Ishikawa (cell line): ENCODE results near the gene DKC1.

Source experiments
- CEBPB ChIP-seq: IDR thresholded peaks from 2 replicates; pipeline ENCODE4 v1.6.1; 2012
- CREB1 ChIP-seq: IDR thresholded peaks from 2 replicates; pipeline ENCODE4 v1.6.1; 2012; ENCODE audit warnings: low read depth
- EGR1 ChIP-seq: IDR thresholded peaks from 2 replicates; pipeline ENCODE4 v1.6.1; 2012
- EP300 ChIP-seq: IDR thresholded peaks from 2 replicates; pipeline ENCODE4 v1.6.1; 2012; ENCODE audit warnings: borderline replicate concordance
- FOXM1 ChIP-seq: IDR thresholded peaks from 2 replicates; pipeline ENCODE4 v1.6.1; 2012; ENCODE audit warnings: low read depth, borderline replicate concordance
- MAX ChIP-seq: IDR thresholded peaks from 2 replicates; pipeline ENCODE4 v1.6.1; 2012
- NFIC ChIP-seq: IDR thresholded peaks from 2 replicates; pipeline ENCODE4 v1.6.1; 2012
- RAD21 ChIP-seq: IDR thresholded peaks from 2 replicates; pipeline ENCODE4 v1.6.1; 2012; ENCODE audit warnings: low read depth
- REST ChIP-seq: IDR thresholded peaks from 2 replicates; pipeline ENCODE4 v1.6.1; 2012; ENCODE audit warnings: low read depth, mild to moderate bottlenecking
- TAF1 ChIP-seq: IDR thresholded peaks from 2 replicates; pipeline ENCODE4 v1.6.1; 2012; ENCODE audit warnings: low read depth, mild to moderate bottlenecking
- TCF12 ChIP-seq: IDR thresholded peaks from 2 replicates; pipeline ENCODE4 v1.6.1; 2012; ENCODE audit warnings: low read depth
- TEAD4 ChIP-seq: IDR thresholded peaks from 2 replicates; pipeline ENCODE4 v1.6.1; 2012
- USF1 ChIP-seq: IDR thresholded peaks from 2 replicates; pipeline ENCODE4 v1.6.1; 2012
- YY1 ChIP-seq: IDR thresholded peaks from 2 replicates; pipeline ENCODE4 v1.6.1; 2012; ENCODE audit warnings: low read depth
- ZBTB7A ChIP-seq: IDR thresholded peaks from 2 replicates; pipeline ENCODE4 v1.6.1; 2012; ENCODE audit warnings: low read depth

Gene DKC1

GRCh38 chrX:154751203-154751668, 11.4 kb upstream of the DKC1 start:
- no peak for TF ChIP-seq RAD21
- TF ChIP-seq ZBTB7A: no peak
- TF ChIP-seq CEBPB: no peak

GRCh38 chrX:154751669-154752271, 10.9 kb upstream of the DKC1 start:
- TF ChIP-seq EGR1: no peak
- no peak for TF ChIP-seq ZBTB7A
- no peak for TF ChIP-seq EP300
- no peak for TF ChIP-seq TAF1
- TF ChIP-seq REST: no peak
- TF ChIP-seq USF1: no peak
- TF ChIP-seq RAD21: no peak
- TF ChIP-seq CREB1: no peak
- TF ChIP-seq TCF12: no peak
- TF ChIP-seq TEAD4: no peak
- TF ChIP-seq NFIC: no peak
- no peak for TF ChIP-seq YY1
- TF ChIP-seq CEBPB: no peak
- TF ChIP-seq MAX: no peak
- TF ChIP-seq FOXM1: no peak

- no peak for TF ChIP-seq TAF1
- no peak for TF ChIP-seq TEAD4
- TF ChIP-seq CREB1: no peak
- TF ChIP-seq ZBTB7A: no peak
- no peak for TF ChIP-seq RAD21
- no peak for TF ChIP-seq NFIC
- no peak for TF ChIP-seq TCF12
- no peak for TF ChIP-seq EGR1
- TF ChIP-seq REST: no peak
- TF ChIP-seq CEBPB: no peak
- TF ChIP-seq EP300: no peak
Measured at GRCh38 chrX:154758696-154759095, 4.0 kb upstream of the DKC1 start.

GRCh38 chrX:154761977-154762536, 607 bp upstream of the DKC1 start:
- TF ChIP-seq REST (no peak), FOXM1 (peak; percentile 67; the same call in 1 of the 2 replicates)

GRCh38 chrX:154774622-154775021, 12.0 kb downstream of the DKC1 start:
- TF ChIP-seq CEBPB: no peak
